ENCODE data around the gene PTMA. TPM values are rescaled to one million over a fixed set of nuclear protein-coding genes. Genes with fewer than 3 reads are reported as not detected.

The PTMA gene
- polyA plus RNA-seq, 1 of the 3 experiments (the other 2 are of a cell fraction) = 767 TPM

DNA sequence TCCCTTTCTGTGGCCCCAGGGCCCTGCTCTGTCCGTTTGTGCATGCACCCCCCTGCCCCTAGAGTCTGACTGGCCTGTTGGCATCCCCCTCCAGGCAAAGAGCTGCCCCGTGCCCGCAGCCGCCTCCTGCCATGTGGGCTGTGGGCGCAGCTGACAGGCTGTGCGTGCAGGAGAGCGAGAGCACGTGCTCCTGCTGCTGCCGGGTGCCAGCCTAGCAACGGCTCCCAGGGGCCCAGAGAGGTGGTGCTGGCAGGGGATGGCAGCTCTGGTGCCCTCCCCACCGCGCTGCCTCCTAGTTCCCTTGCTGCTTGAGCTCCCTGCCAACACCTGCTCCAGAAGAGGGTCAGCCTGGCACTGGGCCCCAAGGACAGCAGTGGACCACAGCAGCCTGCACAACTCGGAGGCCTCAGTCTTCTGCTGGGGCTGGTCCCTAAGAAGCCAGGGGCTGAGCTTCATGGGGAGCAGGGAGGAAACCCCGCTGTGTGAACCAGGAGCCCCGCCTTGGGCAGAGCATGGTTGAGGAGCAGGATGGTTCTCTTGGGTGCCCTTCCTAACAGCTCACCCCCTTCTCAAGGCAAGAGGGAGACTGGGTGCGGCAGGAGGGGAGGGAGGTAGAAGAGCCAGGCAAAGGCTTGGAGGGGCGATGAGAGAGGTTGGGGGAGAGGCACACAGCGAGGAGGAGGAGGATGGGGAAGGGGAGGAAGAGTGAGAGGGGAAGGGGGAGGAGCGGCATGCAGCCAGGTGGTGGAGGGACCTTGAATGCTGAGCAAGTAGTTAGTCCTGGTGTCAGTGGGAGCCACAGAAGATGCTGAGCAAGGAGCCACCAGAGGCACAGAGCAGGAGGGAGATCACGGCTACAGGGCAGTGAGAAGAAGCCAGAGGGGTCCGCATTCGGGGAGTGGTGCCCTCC is 23.8 kb upstream of the PTMA start:
- H3K4me3 ChIP-seq (ENCODE audit: low read depth in 2 of 2, low read length in 1 of 2) = no peak overlapping the region
- no peak for TF ChIP-seq MXI1 (IDR thresholded peaks at IDR 0.05; ENCODE audit: low read depth, low read length)
- no peak for TF ChIP-seq FOSL2 (IDR thresholded peaks at IDR 0.05; ENCODE audit: borderline replicate concordance, low read depth)
- no peak for TF ChIP-seq FOXM1 (IDR thresholded peaks at IDR 0.05; ENCODE audit: low read depth)
- TF ChIP-seq NRF1 (IDR thresholded peaks at IDR 0.05; ENCODE audit: low read depth, low read length) = no peak
- TF ChIP-seq REST (IDR thresholded peaks at IDR 0.05; ENCODE audit: low read depth, low read length) = no peak
- no peak for TF ChIP-seq ELF1 (IDR thresholded peaks at IDR 0.05)
- no peak for TF ChIP-seq PBX3 (IDR thresholded peaks at IDR 0.05)
- no peak for TF ChIP-seq RFX5 (IDR thresholded peaks at IDR 0.05; ENCODE audit: low read length)
- no peak for TF ChIP-seq TCF12 (IDR thresholded peaks at IDR 0.05)
- no peak for TF ChIP-seq RAD21 (IDR thresholded peaks at IDR 0.05; ENCODE audit: low read length)
- no peak for TF ChIP-seq YY1 (IDR thresholded peaks at IDR 0.05; ENCODE audit: low read depth)
- TF ChIP-seq IRF3 (IDR thresholded peaks at IDR 0.05; ENCODE audit: low read depth, low read length) = no peak

More for the DNA sequence above, 23.8 kb upstream of the PTMA start:
- no peak overlapping the region for H2AFZ ChIP-seq (ENCODE audit: low read depth)
- ChIA-PET CTCF (interaction anchor here (0.7 to 29.4 kb wide), 4 partner anchors 10 to 167 kb away, joined by 3 to 1218 read pairs (median 15); partner anchors contain the start of gene PTMA), POLR2A (interaction anchor here (1.2 to 5.4 kb wide), 5 partner anchors 22 to 30 kb away, joined by 4 to 38 read pairs (median 4); partner anchors contain the start of gene PTMA)
- peaks cover 0 to 23% of the 10 kb centered on the region in 2 experiments; a peak in 1 of 4 replicates for H3K4me1 ChIP-seq (ENCODE audit: control insufficient read depth in 1 of 2, insufficient read depth in 2 of 2, low read depth in 1 of 2, low read length in 1 of 2)
- no peaks in the 10 kb centered on the region for H3K9me2 ChIP-seq
- no peak overlapping the region for H3K9ac ChIP-seq
- H3K9me3 ChIP-seq = no peaks in the 10 kb centered on the region
- H3K79me2 ChIP-seq (ENCODE audit: insufficient read depth) = no peaks in the 10 kb centered on the region
- no peak for DNase-seq
- no peak overlapping the region for H3K27ac ChIP-seq (ENCODE audit: low read depth in 2 of 2, low read length in 1 of 2)
- H3K4me2 ChIP-seq = no peak overlapping the region
- peaks cover 6% of the 10 kb centered on the region for H3F3A ChIP-seq (replicated peaks; ENCODE audit: insufficient read depth)
- H3K27me3 ChIP-seq (ENCODE audit: insufficient read depth) = no peaks in the 10 kb centered on the region
- no peaks in the 10 kb centered on the region for H3K36me3 ChIP-seq (replicated peaks in 1 of 2; ENCODE audit: control insufficient read depth in 1 of 2, insufficient read depth in 2 of 2, low read length in 1 of 2)
- WGBS (ENCODE audit: low lambda C conversion rate) = 91% methylated on average over 13 of the region's 22 CpGs
- no peaks in the 10 kb centered on the region for H4K20me1 ChIP-seq (ENCODE audit: insufficient read depth)

Measured in SK-N-SH (cell line).